Esophagus squamous epithelium (tissue), 5 donors: ENCODE results near the gene ADRM1. TPM values are rescaled to one million over a fixed set of nuclear protein-coding genes. Genes with fewer than 3 reads are reported as not detected.

Experiments used
- DNase-seq: peaks from one replicate; lab custom pipeline; 2025; lab: John Stamatoyannopoulos, UW
- H3K27ac ChIP-seq, 4 donors: fragments of 200-600 bp; sonication (generic); one replicate each; pipeline ENCODE4 v1.5.1; 2016 to 2019; ENCODE audit warnings: mild to moderate bottlenecking in 1 of 4
- H3K27me3 ChIP-seq, 4 donors: fragments of 200-600 bp; sonication (generic); 1 replicate in 3 of 4; 2 replicates in 1 of 4; pipeline versions ENCODE4 v1.5.1 to v1.6.0; 2017 to 2021; ENCODE audit warnings: antibody characterized with exemption in 1 of 4
- H3K36me3 ChIP-seq, 3 donors: fragments of 200-600 bp; sonication (generic); one replicate each; pipeline ENCODE4 v1.5.1; 2016 to 2019
- H3K4me1 ChIP-seq, 3 donors: fragments of 200-600 bp; sonication (generic); one replicate each; pipeline ENCODE4 v1.5.1; 2017 to 2019
- H3K4me3 ChIP-seq, 4 donors: fragments of 200-600 bp; sonication (generic); 1 replicate in 3 of 4; 2 replicates in 1 of 4; pipeline ENCODE4 v1.5.1; 2016 to 2019; ENCODE audit warnings: mild to moderate bottlenecking in 2 of 4, moderate library complexity in 1 of 4
- H3K9me3 ChIP-seq, 3 donors: fragments of 200-600 bp; sonication (generic); one replicate each; pipeline ENCODE4 v1.5.1; 2016 to 2019
- CTCF ChIP-seq, 6 experiments: fragments of 450-650 bp in 4 of 6; fragments of 200-600 bp in 2 of 6; sonication (generic) in 2 of 6; IDR thresholded peaks; one replicate each; pipeline ENCODE4 v1.5.1; 2016 to 2019; ENCODE audit warnings: antibody characterized with exemption in 6 of 6, mild to moderate bottlenecking in 4 of 6, moderate library complexity in 4 of 6
- POLR2A ChIP-seq, 4 donors: fragments of 450-650 bp; IDR thresholded peaks; one replicate each; pipeline ENCODE4 v1.6.1; 2017; ENCODE audit warnings: antibody characterized with exemption in 4 of 4, mild to moderate bottlenecking in 4 of 4, moderate library complexity in 3 of 4
- WGBS, 2 donors: methylation state at CpG; one replicate each; pipeline ENCODE4 v1.1.5; 2018; 5-methylcytosine and 5-hydroxymethylcytosine counted together
- intact Hi-C: fragments of 100-400 bp; cut with DNase I; formaldehyde crosslinking; loops from one replicate; pipeline ENCODE4 v1.15.0; 2022
- total RNA-seq, 4 donors: library from RNA; depleted of rRNA; stranded (reverse); fragments of >200 nt; gene quantifications; one replicate each; pipeline ENCODE4 v1.1.0, GENCODE V29; 2016
- donor health status: DM: yes; HTN: yes; CAD: no.

ADRM1 gene
- total RNA-seq, 4 donors from 2014 or later = 126 to 173 (median 133) TPM

DNA sequence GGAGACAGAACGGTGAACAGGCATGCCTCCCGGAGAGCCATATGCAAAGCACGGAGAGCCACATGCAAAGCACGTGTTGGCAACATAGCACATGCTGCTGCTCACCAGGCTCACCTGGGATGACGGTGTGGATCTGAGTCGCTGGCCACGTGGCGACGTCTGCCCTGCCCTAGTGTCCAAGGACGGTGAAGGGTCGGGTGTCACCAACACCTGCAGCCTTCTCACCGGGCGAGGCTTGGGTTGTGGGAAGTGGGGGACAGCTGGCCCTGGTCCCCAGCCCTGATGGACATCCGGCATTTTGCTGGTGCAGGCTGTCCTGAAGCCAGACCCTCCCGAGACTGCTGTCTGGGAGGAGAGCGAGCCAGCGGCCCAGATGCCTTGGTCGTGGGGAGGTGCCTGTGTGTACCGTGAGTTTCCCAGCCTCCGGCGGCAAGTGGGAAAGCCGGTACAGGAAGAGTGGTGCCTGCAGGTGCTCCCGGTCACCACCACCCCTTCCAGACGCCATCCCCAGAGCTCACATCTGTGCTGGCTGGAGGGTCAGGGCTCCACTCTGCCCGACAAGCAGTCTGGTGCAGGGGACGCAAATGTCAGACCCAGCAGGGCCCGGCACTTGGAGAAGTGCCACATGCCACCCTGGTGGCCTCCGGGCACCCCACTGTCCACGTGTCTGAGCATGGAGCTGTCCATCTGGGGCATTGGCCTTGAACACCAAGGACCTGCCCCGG lies 5.9 kb upstream of the ADRM1 start:
- Histone ChIP-seq H3K36me3 (peaks cover 7 to 74% (median 16%) of the 10 kb centered on the region in 3 donors), H3K27me3 (no peaks in the 10 kb centered on the region), H3K9me3 (no peaks in the 10 kb centered on the region), H3K4me1 (peaks cover 0 to 16% (median 0%) of the 10 kb centered on the region in 3 donors), H3K27ac (no peak overlapping the region), H3K4me3 (no peak overlapping the region)
- intact Hi-C loops = no loop called here
- DNase-seq = no peak
- 76 to 94% methylated on average over 10 to 15 of the region's 30 CpGs for WGBS, 2 donors
- TF ChIP-seq POLR2A (IDR thresholded peaks at IDR 0.05) (no peak), CTCF (IDR thresholded peaks at IDR 0.05) (no peak)

GRCh38 chr20:62297449-62298227 lies 5.2 kb upstream of the ADRM1 start:
- TF ChIP-seq CTCF (IDR thresholded peaks at IDR 0.05) = no peak
- Histone ChIP-seq H3K27me3 (no peaks in the 10 kb centered on the region), H3K4me1 (peaks cover 0 to 23% (median 0%) of the 10 kb centered on the region in 3 donors), H3K9me3 (no peaks in the 10 kb centered on the region), H3K4me3 (no peak overlapping the region), H3K36me3 (peaks cover 7 to 66% (median 11%) of the 10 kb centered on the region in 3 donors), H3K27ac (no peak overlapping the region)
- intact Hi-C loops = no loop called here
- no peak for DNase-seq
- WGBS, 2 donors = 84% methylated on average over 18 to 21 of the region's 29 CpGs

DNA sequence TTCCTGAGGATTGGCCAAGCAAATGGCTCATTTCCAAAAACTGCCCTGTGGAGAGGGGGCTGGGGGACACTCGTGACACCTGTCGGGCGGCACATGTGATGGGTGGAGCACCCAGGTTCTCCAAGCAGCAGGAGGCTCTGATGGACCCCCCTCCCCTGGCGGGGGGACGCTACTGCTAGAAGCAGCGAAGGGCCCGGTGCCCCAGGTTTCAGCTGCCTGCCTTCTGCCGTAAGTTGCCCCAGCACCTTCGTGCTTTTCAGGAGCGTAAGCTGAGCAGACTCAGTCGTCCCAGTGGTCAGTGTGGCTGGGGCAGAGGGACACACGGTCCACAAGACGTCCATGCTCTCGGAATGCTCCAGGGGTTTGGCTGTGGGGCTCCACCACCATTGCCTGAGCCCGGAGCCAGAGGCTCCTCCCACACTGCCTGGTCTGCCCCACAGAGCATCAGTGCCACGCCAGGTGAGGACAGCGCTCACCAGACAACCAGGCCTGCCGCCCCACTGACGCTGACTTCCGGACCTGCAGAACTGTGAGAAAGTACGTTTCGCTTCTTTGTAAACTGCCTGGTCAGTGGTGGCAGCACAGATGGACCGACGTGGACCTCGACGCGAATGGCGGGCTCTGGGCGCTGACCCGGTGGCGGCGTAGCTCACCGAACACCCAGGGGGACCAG lies 4.1 kb upstream of the ADRM1 start:
- DNase-seq = no peak
- intact Hi-C loops = no loop called here
- H3K4me1 ChIP-seq = peaks cover under 1 to 28% (median 6%) of the 10 kb centered on the region in 3 donors
- peaks cover 5 to 55% (median 7%) of the 10 kb centered on the region in 3 donors for H3K36me3 ChIP-seq
- no peaks in the 10 kb centered on the region for H3K27me3 ChIP-seq
- H3K27ac ChIP-seq = no peak overlapping the region
- H3K9me3 ChIP-seq = no peaks in the 10 kb centered on the region
- TF ChIP-seq CTCF (IDR thresholded peaks at IDR 0.05) = no peak
- TF ChIP-seq POLR2A (IDR thresholded peaks at IDR 0.05) = no peak
- H3K4me3 ChIP-seq = no peak overlapping the region
- 88 to 94% methylated on average over 19 to 23 of the region's 33 CpGs for WGBS, 2 donors

GRCh38 chr20:62299666-62300236 lies 3.0 kb upstream of the ADRM1 start:
- intact Hi-C loops = loop anchor here (5.0 kb wide), 1 partner anchor 83 kb away; no protein-coding TSS in a partner anchor
- peaks cover 10 to 38% (median 16%) of the 10 kb centered on the region in 3 donors for H3K4me1 ChIP-seq
- no peak for DNase-seq
- no peak for TF ChIP-seq POLR2A (IDR thresholded peaks at IDR 0.05)
- no peak for TF ChIP-seq CTCF (IDR thresholded peaks at IDR 0.05)
- H3K27me3 ChIP-seq = no peaks in the 10 kb centered on the region
- no peaks in the 10 kb centered on the region for H3K9me3 ChIP-seq
- 76 to 78% methylated on average over 9 to 10 of the region's 12 CpGs for WGBS, 2 donors
- peaks cover 5 to 48% (median 7%) of the 10 kb centered on the region in 3 donors for H3K36me3 ChIP-seq
- H3K27ac ChIP-seq = no peak overlapping the region
- H3K4me3 ChIP-seq = no peak overlapping the region
